HG03095 (cell line): ENCODE measurements around the gene OPHN1.

Experiments used
- ATAC-seq: cut with Tn5 transposase; IDR thresholded peaks from one replicate; pipeline ENCODE4 v1.9.1; 2021; ENCODE audit warnings: moderate library complexity; ENCODE audit not compliant: unreplicated experiment

Gene OPHN1, protein sequence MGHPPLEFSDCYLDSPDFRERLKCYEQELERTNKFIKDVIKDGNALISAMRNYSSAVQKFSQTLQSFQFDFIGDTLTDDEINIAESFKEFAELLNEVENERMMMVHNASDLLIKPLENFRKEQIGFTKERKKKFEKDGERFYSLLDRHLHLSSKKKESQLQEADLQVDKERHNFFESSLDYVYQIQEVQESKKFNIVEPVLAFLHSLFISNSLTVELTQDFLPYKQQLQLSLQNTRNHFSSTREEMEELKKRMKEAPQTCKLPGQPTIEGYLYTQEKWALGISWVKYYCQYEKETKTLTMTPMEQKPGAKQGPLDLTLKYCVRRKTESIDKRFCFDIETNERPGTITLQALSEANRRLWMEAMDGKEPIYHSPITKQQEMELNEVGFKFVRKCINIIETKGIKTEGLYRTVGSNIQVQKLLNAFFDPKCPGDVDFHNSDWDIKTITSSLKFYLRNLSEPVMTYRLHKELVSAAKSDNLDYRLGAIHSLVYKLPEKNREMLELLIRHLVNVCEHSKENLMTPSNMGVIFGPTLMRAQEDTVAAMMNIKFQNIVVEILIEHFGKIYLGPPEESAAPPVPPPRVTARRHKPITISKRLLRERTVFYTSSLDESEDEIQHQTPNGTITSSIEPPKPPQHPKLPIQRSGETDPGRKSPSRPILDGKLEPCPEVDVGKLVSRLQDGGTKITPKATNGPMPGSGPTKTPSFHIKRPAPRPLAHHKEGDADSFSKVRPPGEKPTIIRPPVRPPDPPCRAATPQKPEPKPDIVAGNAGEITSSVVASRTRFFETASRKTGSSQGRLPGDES

DNA sequence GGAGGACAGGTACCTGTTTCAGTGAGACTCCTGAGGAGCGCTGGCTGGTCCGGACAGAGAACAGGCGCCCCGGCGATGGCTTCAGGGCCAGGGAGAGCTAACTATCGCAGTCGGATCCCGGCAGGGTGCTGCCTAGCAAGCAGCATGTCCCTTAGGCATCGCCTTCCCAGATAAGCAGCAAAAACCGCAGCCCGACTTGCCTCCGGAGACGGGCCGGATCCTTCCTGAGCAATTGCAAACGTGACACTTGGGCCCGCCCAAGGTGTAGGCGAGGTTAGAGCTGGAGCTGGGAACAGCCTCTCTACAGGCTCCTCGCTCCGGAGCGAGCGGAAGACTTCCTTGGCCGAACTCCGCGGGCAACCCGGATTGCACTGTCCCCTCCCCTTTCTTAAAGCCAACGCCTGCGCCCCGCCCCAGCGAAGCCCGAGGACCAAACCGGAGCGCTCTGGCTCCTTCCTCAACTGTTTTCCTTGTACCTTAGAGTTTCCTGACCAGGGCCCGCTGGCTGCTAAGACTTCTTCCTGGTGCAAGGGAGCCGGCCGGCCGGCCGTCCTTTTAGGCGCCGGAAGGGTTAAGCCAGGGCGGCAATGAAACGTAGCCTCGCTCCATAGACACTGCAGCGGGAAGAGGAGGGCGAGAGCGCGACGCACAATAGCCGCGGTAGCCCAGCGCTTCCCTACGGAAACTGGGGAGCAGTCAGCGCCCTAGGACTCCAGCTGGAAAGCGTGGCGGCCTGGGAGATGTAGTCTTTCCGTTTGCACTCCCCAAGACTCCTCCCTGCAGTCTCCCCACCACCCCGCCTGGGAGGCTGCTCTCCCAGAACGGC lies at the start of gene OPHN1:
Gene OPHN1 (minus strand): TSS at position 341 of the 826 bp plus-strand sequence. CDS start 475 bp downstream, outside the sequence.
- ATAC-seq, result no peak

DNA sequence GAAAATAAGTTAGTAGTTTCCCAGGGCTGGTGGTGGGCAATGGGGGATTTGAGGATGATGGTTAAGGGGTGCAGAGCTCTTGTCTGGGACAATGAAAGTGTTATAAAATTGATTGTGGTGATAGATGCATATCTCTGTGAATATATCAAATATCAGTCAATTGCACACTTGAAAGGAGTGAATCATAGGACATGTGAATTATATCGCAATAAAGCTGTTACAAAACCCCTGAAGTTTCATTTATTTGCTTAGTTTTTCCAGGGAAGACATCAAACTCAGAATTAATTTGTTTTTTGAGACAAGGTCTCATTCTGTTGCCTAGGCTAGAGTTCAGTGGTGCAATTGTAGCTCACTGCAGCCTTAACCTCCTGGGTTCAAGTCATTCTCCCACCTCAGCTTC lies 47.7 kb upstream of the OPHN1 start:
- no peak for ATAC-seq

DNA sequence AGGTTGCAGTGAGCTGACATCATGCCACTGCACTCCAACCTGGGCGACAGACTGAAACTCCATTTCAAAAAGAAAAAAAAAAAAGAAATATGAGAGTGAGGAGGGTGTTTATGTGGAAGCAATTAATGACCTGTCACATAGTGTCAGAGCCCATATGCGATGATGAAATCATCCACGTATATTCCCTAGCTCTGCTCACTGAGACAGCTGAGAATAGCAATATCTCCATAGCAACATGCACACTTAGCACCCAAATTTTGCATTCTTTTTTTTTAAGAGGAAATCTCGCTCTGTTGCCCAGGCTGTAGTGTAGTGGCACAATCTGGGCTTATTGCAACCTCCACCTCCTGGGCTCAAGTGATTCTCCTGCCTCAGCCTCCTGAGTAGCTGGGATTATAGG lies 31.5 kb upstream of the OPHN1 start:
- no peak for ATAC-seq

DNA sequence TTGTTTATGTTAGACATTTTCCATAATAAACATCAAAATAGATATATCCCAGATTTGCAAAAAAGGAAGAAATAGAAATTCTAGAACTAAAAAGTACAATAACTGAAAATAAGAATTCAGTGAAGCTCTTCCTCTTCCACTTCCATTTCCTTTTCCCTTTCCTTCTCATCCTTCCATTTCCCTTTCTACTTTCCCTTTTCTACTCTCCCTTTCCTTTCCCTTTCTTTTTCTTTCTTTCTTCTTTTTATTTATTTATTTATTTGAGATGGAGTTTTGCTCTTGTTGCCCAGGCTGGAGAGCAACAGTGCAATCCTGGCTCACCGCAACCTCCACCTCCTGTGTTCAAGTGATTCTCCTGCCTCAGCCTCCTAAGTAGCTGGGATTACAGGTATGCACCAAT lies 30.6 kb upstream of the OPHN1 start:
- ATAC-seq, result no peak

DNA sequence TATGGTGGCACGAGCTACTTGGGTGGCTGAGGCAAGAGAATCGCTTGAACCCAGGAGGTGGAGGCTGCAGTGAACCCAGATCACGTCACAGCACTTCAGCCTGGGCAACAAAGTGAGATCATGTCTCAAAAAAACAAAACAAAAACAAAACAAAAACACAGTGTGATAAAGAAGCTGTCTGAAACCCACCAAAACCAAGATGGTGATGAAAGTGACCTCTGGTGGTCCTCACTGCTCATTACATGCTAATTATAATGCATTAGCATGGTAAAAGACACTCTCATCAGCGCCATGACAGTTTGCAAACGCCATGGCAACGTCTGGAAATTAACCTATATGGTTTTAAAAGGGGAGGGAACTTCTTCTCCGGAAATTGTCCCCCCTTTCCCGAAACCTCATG lies 29.4 kb upstream of the OPHN1 start:
- peak; percentile 63 for ATAC-seq

DNA sequence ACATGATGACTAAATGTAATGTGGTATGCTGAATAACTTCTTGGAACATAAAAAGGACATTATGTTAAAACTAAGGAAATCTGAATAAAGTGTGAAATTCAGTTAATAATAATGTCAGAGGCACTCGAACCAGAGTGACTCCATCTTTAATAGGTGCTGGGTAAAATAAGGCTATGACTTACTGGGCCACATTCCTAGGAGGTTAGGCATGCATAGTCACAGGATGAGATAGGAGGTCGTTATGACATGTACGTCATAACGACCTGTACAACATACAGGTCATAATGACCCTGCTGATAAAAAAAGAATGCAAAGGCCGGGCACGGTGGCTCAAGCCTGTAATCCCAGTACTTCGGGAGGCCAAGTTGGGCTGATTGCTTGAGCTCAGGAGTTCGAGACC lies 28.9 kb upstream of the OPHN1 start:
- no peak for ATAC-seq

DNA sequence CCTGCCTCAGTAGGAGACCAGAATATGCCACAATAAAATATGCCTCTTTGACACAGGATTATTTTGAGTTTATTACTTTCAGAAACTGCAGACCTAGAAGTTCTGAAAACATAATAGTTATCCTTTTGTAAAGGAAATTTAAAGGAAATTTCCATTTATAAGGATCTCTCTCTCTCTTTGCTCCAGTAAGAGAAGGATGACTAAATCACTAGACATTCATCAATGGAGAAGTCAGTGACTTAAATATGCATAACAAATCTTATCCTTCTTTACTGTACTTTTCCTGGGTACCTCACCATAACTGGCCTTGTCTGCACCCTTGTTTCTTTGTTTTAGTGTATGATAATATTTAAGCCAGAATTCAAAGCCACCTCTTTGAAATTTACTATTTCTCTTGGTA lies 28.3 kb upstream of the OPHN1 start:
- no peak for ATAC-seq

DNA sequence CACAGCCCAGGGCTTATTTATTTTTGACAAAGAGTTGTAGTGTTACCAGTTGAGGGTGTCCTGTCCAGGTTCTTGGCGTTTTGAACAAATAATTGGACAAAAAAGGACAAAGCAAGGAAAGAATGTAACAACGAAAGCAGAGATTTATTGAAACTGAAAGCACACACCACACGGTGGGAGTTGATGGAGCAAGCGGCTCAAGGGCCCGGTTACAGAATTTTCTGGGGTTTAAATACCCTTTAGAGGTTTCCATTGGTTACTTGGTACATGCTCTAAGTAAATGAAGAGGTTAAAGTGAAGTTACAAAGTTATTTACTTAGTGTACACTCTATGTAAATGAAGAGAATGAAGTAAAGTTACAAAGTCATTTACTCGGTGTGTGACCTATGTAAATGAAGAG lies 27.8 kb upstream of the OPHN1 start:
- no peak for ATAC-seq

DNA sequence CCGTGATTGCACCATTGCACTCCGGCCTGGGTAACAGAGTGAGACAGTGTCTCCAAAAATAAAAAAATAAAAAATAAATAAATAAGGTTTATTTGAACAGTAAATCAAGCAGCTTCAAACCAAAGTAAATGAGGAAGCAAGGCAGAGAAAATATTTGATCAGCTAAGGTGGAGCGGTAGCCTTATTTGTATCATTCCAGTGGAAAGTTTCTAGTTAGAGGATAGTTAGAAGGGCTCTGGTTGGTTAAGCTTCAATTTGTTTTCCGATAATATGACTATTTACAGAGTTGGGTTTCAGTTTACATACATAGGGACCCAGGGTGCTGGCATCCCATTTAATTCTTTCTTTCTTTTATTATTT lies 21.8 kb upstream of the OPHN1 start:
- no peak for ATAC-seq

DNA sequence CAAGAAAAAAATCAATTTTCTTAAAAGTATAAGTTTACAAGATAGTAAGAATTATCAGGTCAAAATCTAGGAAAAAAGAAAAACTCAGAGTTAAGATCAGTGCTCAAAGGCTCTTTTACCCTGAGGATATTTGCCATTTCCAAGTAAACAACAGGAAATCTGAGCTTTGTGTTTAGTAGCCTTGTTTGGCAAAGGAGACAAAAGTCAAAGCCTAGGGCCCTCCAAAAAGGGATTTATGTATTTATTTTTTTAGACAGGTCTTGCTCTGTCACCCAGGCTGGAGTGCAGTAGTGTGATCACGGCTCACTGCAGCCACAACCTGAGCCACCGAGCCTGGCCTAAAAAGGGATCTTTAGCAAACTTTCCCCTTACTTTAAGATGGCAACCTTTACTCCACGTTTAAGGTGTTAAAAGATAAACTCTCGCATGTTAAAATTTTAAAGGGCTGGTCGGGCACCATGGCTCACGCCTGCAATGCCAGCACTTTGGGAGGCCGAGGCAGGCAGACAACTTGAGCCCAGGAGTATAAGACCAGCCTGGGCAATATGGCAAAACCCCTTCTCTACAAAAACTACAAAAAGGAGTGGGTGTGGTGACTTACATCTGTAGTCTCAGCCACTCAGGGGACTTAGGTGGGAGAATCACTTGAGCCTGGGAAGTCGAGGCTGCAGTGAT lies 21.3 kb upstream of the OPHN1 start:
- no peak for ATAC-seq

DNA sequence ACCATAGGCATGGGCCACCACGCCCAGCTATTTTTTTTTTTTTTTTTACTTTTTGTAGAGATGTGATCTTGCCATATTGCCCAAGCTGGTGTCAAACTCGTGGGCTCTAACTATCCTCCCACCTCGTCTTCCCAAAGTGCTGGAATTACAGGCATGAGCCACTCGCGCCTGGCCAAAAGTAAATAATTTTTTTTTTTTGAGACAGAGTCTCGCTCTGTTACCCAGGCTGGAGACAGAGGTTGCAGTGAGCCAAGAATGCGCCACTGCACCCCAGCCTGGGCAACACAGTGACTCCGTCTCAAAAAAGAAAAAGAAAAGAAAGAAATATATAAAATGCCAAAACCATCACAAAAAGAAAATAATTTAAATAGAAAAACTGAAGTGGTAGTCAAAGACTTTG lies 18.4 kb upstream of the OPHN1 start:
- ATAC-seq, result no peak

DNA sequence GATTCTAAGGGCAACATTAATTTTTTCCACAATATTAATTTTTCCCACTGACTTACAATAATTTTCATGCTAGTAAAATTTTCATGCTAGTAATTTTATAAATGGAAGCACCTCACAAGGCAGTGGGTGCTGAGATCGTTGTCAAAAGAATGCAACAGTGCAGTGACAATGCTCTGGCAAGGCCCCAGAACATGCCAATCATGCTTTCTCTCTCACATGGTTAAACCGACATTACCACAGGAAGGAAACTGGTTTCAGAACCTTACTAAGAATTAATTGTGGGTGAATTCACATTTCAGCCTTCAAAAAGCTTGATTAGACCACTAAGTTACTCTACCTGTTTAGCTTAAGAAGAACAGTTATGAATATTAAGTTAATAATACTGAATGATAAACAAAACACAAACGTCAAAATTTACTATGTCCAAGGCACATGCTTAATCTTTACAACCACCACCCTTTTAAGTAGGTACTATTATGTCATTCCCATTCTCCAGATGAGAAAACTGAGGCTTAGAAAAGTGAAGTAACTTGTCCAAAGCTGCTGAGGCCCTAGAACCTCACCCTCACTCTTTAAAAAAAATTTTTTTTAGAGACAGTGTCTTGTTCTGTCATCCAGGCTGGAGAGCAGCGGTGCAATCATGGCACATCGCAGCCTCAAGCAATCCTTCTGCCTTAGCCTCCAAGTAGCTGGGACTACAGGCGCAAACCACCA lies 10.0 kb upstream of the OPHN1 start:
- ATAC-seq, result no peak

DNA sequence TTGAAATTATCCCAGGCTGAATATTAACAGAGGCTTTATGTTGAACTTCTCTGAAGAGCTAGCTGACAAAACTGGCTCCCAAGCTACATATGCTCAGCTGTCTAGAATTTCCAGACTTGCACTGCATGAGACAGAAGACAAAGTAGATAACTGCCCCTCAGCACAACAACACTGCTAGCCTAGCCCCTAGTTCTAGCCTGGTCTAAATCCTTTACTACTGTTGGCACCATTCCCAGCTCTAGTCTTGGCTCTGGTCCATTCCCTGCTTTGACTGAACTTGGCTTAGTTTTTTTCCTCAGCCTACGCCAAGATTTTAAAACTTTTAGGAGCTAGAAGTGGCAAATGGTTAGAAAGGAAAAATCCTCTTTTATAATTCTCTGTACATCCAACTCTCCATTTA lies 7.6 kb upstream of the OPHN1 start:
- ATAC-seq, result no peak

DNA sequence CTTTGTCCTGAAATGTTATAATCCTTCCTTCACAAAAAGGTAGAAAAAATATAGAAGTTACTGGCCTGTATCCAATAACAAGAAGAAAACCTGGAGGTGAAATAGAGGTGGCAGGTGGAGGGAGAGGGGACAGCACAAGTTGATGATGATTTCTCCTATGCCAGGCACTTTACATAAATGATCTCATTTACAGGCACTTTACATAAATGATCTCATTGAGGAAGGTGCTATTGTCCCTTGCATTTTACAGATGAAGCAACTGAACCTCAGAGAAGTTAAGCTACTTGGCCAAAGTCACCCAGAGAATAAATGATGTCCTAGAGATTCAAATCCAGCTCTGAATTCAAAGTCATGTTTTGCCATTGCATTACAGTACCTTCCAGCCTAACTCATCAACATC lies 7.1 kb upstream of the OPHN1 start:
- no peak for ATAC-seq

DNA sequence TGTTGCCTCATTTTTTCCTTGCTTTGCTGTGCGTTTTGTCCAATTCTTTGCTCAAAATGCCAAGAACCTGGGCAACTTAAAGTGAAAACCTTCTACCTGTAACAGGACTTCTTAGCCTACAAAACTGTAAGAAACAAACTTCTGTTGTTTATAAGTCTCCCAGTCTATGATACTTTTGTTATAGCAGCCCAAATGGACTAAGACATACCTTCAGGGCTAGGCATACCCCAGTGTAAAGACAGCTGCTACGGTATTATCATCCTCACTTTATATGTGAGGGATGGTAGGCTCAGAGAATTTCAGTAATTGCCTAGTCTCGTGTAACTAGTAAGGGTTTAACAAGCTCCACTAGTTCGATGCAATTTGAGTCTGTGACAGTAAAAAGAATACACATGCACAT lies 6.0 kb upstream of the OPHN1 start:
- no peak for ATAC-seq

DNA sequence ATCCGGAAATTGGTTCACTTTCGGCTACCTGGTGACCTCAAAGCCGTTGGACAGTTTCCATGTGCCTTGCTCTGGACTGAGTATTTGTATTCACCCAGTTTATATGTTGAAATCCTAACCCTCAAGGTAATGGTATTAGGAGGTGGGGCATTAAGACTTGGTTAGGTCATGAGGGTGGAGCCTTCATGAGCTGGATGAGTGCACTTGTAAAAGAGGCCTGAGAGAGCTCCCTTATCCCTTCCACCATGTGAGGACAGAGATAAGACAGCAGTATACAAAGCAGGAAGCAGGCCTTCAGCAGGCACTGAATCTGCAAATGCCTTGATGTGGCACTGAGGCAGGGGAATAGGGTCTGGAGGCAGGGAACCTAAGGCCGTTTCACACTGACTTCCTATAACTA lies 5.3 kb upstream of the OPHN1 start:
- ATAC-seq, result no peak

DNA sequence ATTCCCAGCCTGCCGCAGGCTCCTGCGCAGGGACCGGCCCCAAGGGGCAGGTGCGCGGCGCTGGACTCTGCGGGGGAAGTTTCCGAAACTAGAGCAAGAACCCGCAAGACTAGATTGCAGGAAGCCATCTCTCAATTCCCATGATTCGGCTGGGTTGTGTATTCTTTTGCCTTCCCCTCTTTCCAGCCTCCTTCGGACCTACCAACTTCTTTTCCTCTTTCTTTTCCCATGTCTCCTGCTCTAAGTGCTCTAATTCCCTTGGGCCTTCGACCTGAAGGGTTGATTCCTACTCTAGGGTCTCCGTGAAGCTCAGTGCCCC lies 645 bp upstream of the OPHN1 start:
- no peak for ATAC-seq

DNA sequence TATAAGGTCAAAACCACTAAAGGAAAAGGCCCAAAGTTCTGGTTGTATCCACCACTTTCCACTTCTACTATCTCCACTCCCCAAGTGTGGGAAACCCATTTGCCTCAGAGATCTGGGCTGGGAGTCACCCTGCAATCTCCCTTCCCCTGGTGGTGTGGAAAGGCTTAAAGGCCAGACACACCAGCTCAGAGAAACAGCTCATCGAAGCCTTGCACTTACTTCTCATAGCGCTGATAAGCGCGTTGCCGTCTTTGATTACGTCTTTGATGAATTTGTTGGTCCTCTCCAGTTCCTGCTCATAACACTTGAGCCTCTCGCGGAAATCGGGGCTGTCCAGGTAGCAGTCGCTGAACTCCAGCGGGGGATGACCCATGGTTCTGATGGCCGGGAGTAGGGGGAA lies 647 bp downstream of the OPHN1 start:
- no peak for ATAC-seq

DNA sequence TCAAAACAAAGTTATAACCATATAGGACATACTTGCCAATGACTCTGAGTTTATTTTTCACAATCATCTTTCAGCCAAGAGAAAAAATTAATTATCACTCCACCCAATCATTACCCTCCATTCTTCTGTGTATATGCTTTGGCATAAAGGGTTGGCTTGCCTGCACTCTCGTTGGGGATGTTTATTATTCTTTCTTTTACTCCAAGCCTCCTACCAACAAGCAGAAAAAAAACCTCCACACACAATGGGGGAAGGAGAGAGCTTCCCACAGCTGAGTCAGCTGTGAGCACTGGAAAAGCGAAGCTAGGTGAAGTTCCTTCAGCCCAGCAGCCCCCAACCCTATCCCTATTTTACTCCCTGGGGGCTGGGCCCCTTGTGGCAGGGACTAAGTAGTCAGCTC lies 1.5 kb downstream of the OPHN1 start:
- ATAC-seq, result no peak

DNA sequence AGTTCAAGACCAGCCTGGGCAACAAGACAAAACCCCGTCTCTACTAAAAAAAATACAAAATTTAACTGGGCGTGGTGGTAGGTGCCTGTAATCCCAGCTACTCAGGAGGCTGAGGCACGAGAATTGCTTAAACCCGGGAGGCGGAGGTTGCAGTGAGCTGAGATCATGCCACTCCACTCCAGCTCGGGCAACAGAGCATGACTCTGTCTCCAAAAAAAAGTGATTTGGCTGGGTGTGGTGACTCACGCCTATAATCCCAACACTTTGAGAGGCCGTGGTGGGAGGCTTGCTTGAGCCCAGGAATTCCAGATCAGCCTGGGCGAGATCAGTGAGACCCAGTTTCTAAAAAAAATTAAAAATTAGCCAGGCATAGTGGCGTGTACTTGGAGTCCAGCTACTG lies 4.1 kb downstream of the OPHN1 start:
- no peak for ATAC-seq

DNA sequence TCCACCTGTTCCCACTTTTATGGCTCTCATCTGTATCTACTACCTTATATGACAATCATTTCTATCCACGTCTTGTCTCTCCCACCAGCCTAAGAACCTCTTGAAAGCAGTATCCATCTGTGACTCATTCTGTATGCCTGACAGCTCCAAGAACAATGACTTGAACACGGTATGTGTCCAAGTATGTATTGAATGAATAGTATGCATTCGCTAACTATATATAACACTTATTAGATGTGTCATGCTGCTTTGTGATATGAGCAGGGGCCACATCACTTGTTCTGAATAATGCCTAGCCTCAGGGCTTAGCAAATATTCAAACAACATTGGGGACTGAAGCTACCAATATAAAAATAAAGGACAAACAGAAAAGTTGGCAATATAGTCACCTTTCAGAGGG lies 4.9 kb downstream of the OPHN1 start:
- ATAC-seq, result no peak
